ENCODE measurements around the gene GAS6.

GAS6 gene

GRCh38 chr13:113782472-113782871 lies 81.4 kb downstream of the GAS6 start:
- DNase-seq (ENCODE audit: low read depth, low spot score) = no peak
- TF ChIP-seq, protein P1, sequence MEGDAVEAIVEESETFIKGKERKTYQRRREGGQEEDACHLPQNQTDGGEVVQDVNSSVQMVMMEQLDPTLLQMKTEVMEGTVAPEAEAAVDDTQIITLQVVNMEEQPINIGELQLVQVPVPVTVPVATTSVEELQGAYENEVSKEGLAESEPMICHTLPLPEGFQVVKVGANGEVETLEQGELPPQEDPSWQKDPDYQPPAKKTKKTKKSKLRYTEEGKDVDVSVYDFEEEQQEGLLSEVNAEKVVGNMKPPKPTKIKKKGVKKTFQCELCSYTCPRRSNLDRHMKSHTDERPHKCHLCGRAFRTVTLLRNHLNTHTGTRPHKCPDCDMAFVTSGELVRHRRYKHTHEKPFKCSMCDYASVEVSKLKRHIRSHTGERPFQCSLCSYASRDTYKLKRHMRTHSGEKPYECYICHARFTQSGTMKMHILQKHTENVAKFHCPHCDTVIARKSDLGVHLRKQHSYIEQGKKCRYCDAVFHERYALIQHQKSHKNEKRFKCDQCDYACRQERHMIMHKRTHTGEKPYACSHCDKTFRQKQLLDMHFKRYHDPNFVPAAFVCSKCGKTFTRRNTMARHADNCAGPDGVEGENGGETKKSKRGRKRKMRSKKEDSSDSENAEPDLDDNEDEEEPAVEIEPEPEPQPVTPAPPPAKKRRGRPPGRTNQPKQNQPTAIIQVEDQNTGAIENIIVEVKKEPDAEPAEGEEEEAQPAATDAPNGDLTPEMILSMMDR (IDR thresholded peaks at IDR 0.05; ENCODE audit: insufficient read depth, low read length, missing control alignments) = no peak
- no peak overlapping the region for H3K4me3 ChIP-seq (ENCODE audit: low read depth, low read length)
- ChIA-PET CTCF (interaction anchor here (1.7 kb wide), 1 partner anchor 21 kb away, joined by 5 read pairs; no protein-coding TSS in a partner anchor), POLR2A (no interaction called here)

DNA sequence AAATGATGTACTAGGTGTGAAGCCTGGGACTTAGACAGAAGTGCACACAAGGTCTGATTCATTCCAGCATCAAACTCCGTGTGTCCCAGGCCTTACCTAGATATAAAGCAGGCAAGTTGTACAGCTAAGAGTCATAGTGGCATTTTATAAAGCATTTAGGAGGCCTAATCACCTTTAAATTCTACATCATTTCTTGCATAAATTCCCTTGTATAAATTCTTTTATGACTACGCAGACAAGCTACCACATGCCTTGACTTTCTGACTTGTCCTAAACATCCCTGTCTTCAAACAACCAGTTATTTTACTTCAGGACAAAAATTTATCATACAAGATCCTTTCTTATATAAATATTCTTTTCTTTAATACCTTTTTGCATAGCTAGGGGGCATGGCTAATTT lies 82.3 kb downstream of the GAS6 start:
- no peak overlapping the region for H3K4me3 ChIP-seq (ENCODE audit: low read depth, low read length)
- DNase-seq (ENCODE audit: low read depth, low spot score) = no peak
- TF ChIP-seq, protein P1 (IDR thresholded peaks at IDR 0.05; ENCODE audit: insufficient read depth, low read length, missing control alignments) = no peak
- POLR2A ChIA-PET = no interaction called here
- CTCF ChIA-PET = interaction anchor here (1.7 kb wide), 1 partner anchor 22 kb away, joined by 5 read pairs; no protein-coding TSS in a partner anchor

GRCh38 chr13:113777311-113778260 lies 86.3 kb downstream of the GAS6 start:
- DNase-seq (ENCODE audit: low read depth, low spot score) = no peak
- ChIA-PET POLR2A (interaction anchor here (0.7 kb wide), 1 partner anchor 140 kb away, joined by 3 read pairs; no protein-coding TSS in a partner anchor), CTCF (no interaction called here)
- H3K4me3 ChIP-seq (ENCODE audit: low read depth, low read length) = no peak overlapping the region
- TF ChIP-seq, protein P1 (IDR thresholded peaks at IDR 0.05; ENCODE audit: insufficient read depth, low read length, missing control alignments) = no peak

GRCh38 chr13:113776231-113777125 lies 87.4 kb downstream of the GAS6 start:
- H3K4me3 ChIP-seq (ENCODE audit: low read depth, low read length) = no peak overlapping the region
- ChIA-PET POLR2A (no interaction called here), CTCF (no interaction called here)
- DNase-seq (ENCODE audit: low read depth, low spot score) = no peak
- TF ChIP-seq, protein P1 (IDR thresholded peaks at IDR 0.05; ENCODE audit: insufficient read depth, low read length, missing control alignments) = no peak

DNA sequence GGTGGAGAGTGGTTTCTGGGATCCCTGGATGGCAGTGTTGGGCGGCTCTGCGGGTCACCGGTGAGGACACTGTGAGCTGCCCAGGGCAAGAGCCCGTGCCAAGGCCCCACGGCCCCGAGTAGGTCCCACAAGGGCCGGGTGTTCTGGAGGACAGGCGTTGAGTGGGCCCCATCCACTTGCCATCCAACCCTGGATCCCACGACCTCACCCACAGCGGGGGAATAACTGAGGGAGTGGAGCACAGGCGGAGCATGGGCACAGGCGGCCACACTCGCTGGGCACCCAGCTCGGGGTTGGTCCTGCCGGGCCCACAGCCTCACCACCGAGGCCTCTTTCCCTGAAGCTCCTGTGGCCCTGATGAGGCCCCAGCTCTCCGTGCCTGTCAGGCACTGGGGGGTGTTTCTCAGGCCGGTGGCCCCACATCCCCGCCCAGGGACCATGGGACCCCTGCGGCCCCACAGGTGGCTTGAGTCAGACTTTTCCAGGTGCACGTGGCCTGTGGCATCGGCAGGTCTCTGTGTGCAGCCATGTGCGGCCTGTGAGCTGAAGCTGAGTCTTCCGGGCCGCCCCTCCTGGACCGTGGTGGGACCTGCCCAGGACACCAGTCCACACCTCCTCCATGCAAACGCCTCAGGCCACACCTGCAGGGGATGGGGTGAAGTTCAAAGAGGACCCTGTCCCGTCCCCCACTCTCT lies 88.3 kb downstream of the GAS6 start:
- POLR2A ChIA-PET = no interaction called here
- TF ChIP-seq, protein P1 (IDR thresholded peaks at IDR 0.05; ENCODE audit: insufficient read depth, low read length, missing control alignments) = no peak
- CTCF ChIA-PET = no interaction called here
- H3K4me3 ChIP-seq (ENCODE audit: low read depth, low read length) = no peak overlapping the region
- DNase-seq (ENCODE audit: low read depth, low spot score) = no peak

All from AG04449 (cell line).